ENCODE results near the gene UPF3B. TPM values are rescaled to one million over a fixed set of nuclear protein-coding genes. Genes with fewer than 3 reads are reported as not detected.
"Not testable (repeated sequence)": the region's sequence is repeated elsewhere in the genome, so short reads cannot be mapped to it uniquely, and the experiment has no call there.

The UPF3B gene
- 10 to 100 TPM; 14.6 to 15.3 TPM for total RNA-seq

GRCh38 chrX:119852382-119853353 lies at the start of gene UPF3B:
TSS of gene UPF3B (minus strand) at chrX:119852963. CDS start at chrX:119852928, 35 bp downstream.
- Mint-ChIP-seq H3K4me1 (ENCODE audit: low read depth in 2 of 2) (peaks cover 10 to 14% of the 10 kb centered on the region in 2 donors), H3K36me3 (no peaks in the 10 kb centered on the region), H3K27me3 (peaks cover 0 to 12% of the 10 kb centered on the region in 2 donors), H3K27ac (peak within 1 kb of the TSS; percentile 87 to 98), H3K9me3 (no peaks in the 10 kb centered on the region), H3K4me3 (peak within 1 kb of the TSS; percentile 97)
- peak; percentile 97 to 98 for ATAC-seq
- peak; percentile 96 for DNase-seq (ENCODE audit: low spot score)

GRCh38 chrX:119900976-119901375 lies 48.2 kb upstream of the UPF3B start:
- no peaks in the 10 kb centered on the region for H3K36me3 Mint-ChIP-seq
- peaks cover 0 to 1% of the 10 kb centered on the region in 2 donors for H3K27me3 Mint-ChIP-seq
- H3K27ac Mint-ChIP-seq: no peak overlapping the region
- DNase-seq (ENCODE audit: low spot score): no peak
- no peak overlapping the region for H3K4me3 Mint-ChIP-seq
- no peak for ATAC-seq
- no peaks in the 10 kb centered on the region for H3K4me1 Mint-ChIP-seq (ENCODE audit: low read depth in 2 of 2)
- no peaks in the 10 kb centered on the region for H3K9me3 Mint-ChIP-seq

GRCh38 chrX:119899125-119899524 lies 46.4 kb upstream of the UPF3B start:
- H3K27me3 Mint-ChIP-seq: peaks cover 0 to 2% of the 10 kb centered on the region in 2 donors
- no peak for DNase-seq (ENCODE audit: low spot score)

GRCh38 chrX:119895843-119896326 lies 43.1 kb upstream of the UPF3B start, which contains the start of gene AKAP14:
TSS of gene AKAP14 (plus strand) at chrX:119895893. CDS start at chrX:119903224, 7,331 bp downstream.
- DNase-seq (ENCODE audit: low spot score): no peak
- Mint-ChIP-seq H3K27me3 (peaks cover 0 to 2% of the 10 kb centered on the region in 2 donors), H3K27ac (no peak within 1 kb of the TSS), H3K4me1 (ENCODE audit: low read depth in 2 of 2) (no peaks in the 10 kb centered on the region), H3K9me3 (no peaks in the 10 kb centered on the region), H3K4me3 (no peak within 1 kb of the TSS), H3K36me3 (no peaks in the 10 kb centered on the region)
- ATAC-seq: no peak

More at GRCh38 chrX:119899125-119899524, 46.4 kb upstream of the UPF3B start:
- Mint-ChIP-seq H3K4me1 (ENCODE audit: low read depth in 2 of 2) (no peaks in the 10 kb centered on the region), H3K9me3 (no peaks in the 10 kb centered on the region), H3K4me3 (no peak overlapping the region), H3K27ac (no peak overlapping the region), H3K36me3 (no peaks in the 10 kb centered on the region)
- no peak for ATAC-seq

GRCh38 chrX:119891961-119892692 lies 39.4 kb upstream of the UPF3B start:
- not testable (repeated sequence) for H3K36me3 Mint-ChIP-seq; H3K9me3 Mint-ChIP-seq; H3K27ac Mint-ChIP-seq; H3K27me3 Mint-ChIP-seq; H3K4me3 Mint-ChIP-seq; ATAC-seq; H3K4me1 Mint-ChIP-seq (ENCODE audit: low read depth in 2 of 2); DNase-seq (ENCODE audit: low spot score)

GRCh38 chrX:119890626-119891025 lies 37.9 kb upstream of the UPF3B start:
- H3K27me3 Mint-ChIP-seq; H3K4me1 Mint-ChIP-seq (ENCODE audit: low read depth in 2 of 2); H3K4me3 Mint-ChIP-seq; H3K36me3 Mint-ChIP-seq; DNase-seq (ENCODE audit: low spot score); ATAC-seq; H3K27ac Mint-ChIP-seq; H3K9me3 Mint-ChIP-seq: not testable (repeated sequence)

- no peaks in the 10 kb centered on the region for H3K36me3 Mint-ChIP-seq
- H3K27ac Mint-ChIP-seq: no peak overlapping the region
- peaks cover 0 to 4% of the 10 kb centered on the region in 2 donors for H3K27me3 Mint-ChIP-seq
- peak; percentile 85 to 86 for ATAC-seq
- no peaks in the 10 kb centered on the region for H3K9me3 Mint-ChIP-seq
- no peak overlapping the region for H3K4me3 Mint-ChIP-seq
- peaks cover 5 to 6% of the 10 kb centered on the region in 2 donors for H3K4me1 Mint-ChIP-seq (ENCODE audit: low read depth in 2 of 2)
- peak; percentile 68 for DNase-seq (ENCODE audit: low spot score)
Measured at GRCh38 chrX:119887721-119888425, 35.1 kb upstream of the UPF3B start.

- no peaks in the 10 kb centered on the region for H3K36me3 Mint-ChIP-seq
- peaks cover 5 to 6% of the 10 kb centered on the region in 2 donors for H3K4me1 Mint-ChIP-seq (ENCODE audit: low read depth in 2 of 2)
- ATAC-seq (peak in 1 of 2 donors; percentile 11), DNase-seq (ENCODE audit: low spot score) (no peak)
- no peaks in the 10 kb centered on the region for H3K9me3 Mint-ChIP-seq
- H3K27me3 Mint-ChIP-seq: peaks cover 0 to 4% of the 10 kb centered on the region in 2 donors
- peak overlapping the region; percentile 27 for H3K4me3 Mint-ChIP-seq
- no peak overlapping the region for H3K27ac Mint-ChIP-seq
Measured at GRCh38 chrX:119885554-119886428, 33.0 kb upstream of the UPF3B start.

- no peak overlapping the region for H3K4me3 Mint-ChIP-seq
- no peaks in the 10 kb centered on the region for H3K36me3 Mint-ChIP-seq
- H3K4me1 Mint-ChIP-seq (ENCODE audit: low read depth in 2 of 2): peaks cover 7 to 8% of the 10 kb centered on the region in 2 donors
- no peaks in the 10 kb centered on the region for H3K9me3 Mint-ChIP-seq
- DNase-seq (ENCODE audit: low spot score): no peak
- ATAC-seq: peak; percentile 61 to 77
- no peaks in the 10 kb centered on the region for H3K27me3 Mint-ChIP-seq
- peak overlapping the region in 1 of 2 donors; percentile 31 for H3K27ac Mint-ChIP-seq
Measured at GRCh38 chrX:119880552-119881437, 28.0 kb upstream of the UPF3B start.

- Mint-ChIP-seq H3K27me3 (no peaks in the 10 kb centered on the region), H3K27ac (peak overlapping the region in 1 of 2 donors; percentile 31), H3K36me3 (no peaks in the 10 kb centered on the region), H3K9me3 (no peaks in the 10 kb centered on the region), H3K4me3 (no peak overlapping the region), H3K4me1 (ENCODE audit: low read depth in 2 of 2) (peaks cover 7 to 8% of the 10 kb centered on the region in 2 donors)
- ATAC-seq (no peak), DNase-seq (ENCODE audit: low spot score) (no peak)
Measured at GRCh38 chrX:119880076-119880475, 27.3 kb upstream of the UPF3B start.

GRCh38 chrX:119878740-119879139 lies 26.0 kb upstream of the UPF3B start:
- no peak for DNase-seq (ENCODE audit: low spot score)
- H3K9me3 Mint-ChIP-seq: no peaks in the 10 kb centered on the region
- H3K27ac Mint-ChIP-seq: no peak overlapping the region

More at GRCh38 chrX:119878740-119879139, 26.0 kb upstream of the UPF3B start:
- H3K36me3 Mint-ChIP-seq: no peaks in the 10 kb centered on the region
- no peak for ATAC-seq
- no peak overlapping the region for H3K4me3 Mint-ChIP-seq
- no peaks in the 10 kb centered on the region for H3K27me3 Mint-ChIP-seq
- H3K4me1 Mint-ChIP-seq (ENCODE audit: low read depth in 2 of 2): peaks cover 7 to 8% of the 10 kb centered on the region in 2 donors

All from natural killer cell treated with Interleukin-12 subunit alpha and Interleukin-12 subunit beta and Interleukin-15 and Interleukin-18, amount 100 ng/mL, for 72 hours (primary cell).